Adipocyte (in vitro differentiated cells): ENCODE results near the gene HOXB7.

ENCODE experiments used
- DNase-seq: peaks from one replicate; pipeline ENCODE4 v3.0.0-alpha.2; 2015; ENCODE audit warnings: low read depth
- H3K27me3 ChIP-seq: replicated peaks from 2 replicates; pipeline ENCODE4 v1.7.0; 2013; ENCODE audit warnings: mild to moderate bottlenecking, low read length, moderate library complexity; ENCODE audit not compliant: control insufficient read depth, insufficient read depth
- H3K36me3 ChIP-seq: 2 replicates; pipeline ENCODE4 v1.7.0; 2013; ENCODE audit warnings: low read length, mild to moderate bottlenecking, moderate library complexity; ENCODE audit not compliant: control insufficient read depth, insufficient read depth, severe bottlenecking
- H3K4me1 ChIP-seq: 2 replicates; pipeline ENCODE4 v1.7.0; 2013; ENCODE audit warnings: mild to moderate bottlenecking, low read length, moderate library complexity; ENCODE audit not compliant: control insufficient read depth, insufficient read depth
- H3K4me3 ChIP-seq: 2 replicates; pipeline ENCODE4 v1.7.0; 2013; ENCODE audit warnings: mild to moderate bottlenecking, low read length, moderate library complexity
- H3K9ac ChIP-seq: 2 replicates; pipeline ENCODE4 v1.7.0; 2013; ENCODE audit warnings: mild to moderate bottlenecking, low read length, moderate library complexity
- H3K9me3 ChIP-seq: 2 replicates; pipeline ENCODE4 v1.7.0; 2013; ENCODE audit warnings: mild to moderate bottlenecking, low read length, moderate library complexity; ENCODE audit not compliant: control insufficient read depth

The HOXB7 gene

GRCh38 chr17:48595278-48595999, 15.4 kb downstream of the HOXB7 start:
- Histone ChIP-seq H3K9ac (peak overlapping the region; percentile 75), H3K27me3 (no peaks in the 10 kb centered on the region), H3K36me3 (peaks cover 20% of the 10 kb centered on the region), H3K4me3 (peak overlapping the region; percentile 89), H3K9me3 (no peaks in the 10 kb centered on the region), H3K4me1 (peaks cover 35% of the 10 kb centered on the region)
- no peak for DNase-seq

DNA sequence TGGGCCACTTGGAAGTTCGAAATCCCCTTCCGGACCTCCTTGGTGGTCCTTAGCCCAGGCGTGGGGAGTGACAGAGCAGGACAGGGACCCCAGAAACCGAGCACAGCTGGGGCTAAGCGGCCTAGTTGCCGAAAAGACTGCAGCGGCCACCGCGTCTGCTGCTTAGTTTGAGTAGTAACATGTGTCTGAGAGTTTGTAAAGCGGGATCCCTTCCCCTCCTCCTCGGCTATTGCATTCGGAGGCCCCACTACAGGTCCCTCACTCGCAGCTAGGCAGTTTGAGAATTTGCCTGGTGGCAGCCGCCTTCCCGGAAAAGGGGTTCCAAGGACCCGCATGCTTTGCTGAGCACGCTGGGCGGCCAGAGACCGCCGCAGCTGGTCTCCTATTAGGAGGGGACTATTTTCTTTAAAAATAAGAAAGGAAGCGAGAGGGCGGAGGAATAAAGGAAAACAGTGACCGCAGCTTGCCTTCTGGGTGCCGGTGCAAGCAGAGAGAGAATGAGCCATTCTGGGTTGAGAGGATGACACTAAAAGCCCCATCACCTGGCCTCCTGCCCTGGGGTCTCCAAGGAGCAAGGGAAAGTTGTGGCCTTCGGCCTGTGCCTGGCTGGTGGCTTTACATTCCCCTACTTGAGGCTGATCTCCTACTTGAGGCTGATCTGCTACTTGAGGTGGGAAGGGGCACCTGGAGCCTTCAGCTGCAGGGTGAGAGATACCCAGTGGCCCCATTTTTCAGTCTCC, 16.1 kb downstream of the HOXB7 start:
- no peaks in the 10 kb centered on the region for H3K27me3 ChIP-seq
- peak overlapping the region; percentile 75 for H3K9ac ChIP-seq
- no peak for DNase-seq
- H3K4me3 ChIP-seq, result peak overlapping the region; percentile 52
- H3K9me3 ChIP-seq, result no peaks in the 10 kb centered on the region
- peaks cover 35% of the 10 kb centered on the region for H3K4me1 ChIP-seq
- peaks cover 22% of the 10 kb centered on the region for H3K36me3 ChIP-seq

DNA sequence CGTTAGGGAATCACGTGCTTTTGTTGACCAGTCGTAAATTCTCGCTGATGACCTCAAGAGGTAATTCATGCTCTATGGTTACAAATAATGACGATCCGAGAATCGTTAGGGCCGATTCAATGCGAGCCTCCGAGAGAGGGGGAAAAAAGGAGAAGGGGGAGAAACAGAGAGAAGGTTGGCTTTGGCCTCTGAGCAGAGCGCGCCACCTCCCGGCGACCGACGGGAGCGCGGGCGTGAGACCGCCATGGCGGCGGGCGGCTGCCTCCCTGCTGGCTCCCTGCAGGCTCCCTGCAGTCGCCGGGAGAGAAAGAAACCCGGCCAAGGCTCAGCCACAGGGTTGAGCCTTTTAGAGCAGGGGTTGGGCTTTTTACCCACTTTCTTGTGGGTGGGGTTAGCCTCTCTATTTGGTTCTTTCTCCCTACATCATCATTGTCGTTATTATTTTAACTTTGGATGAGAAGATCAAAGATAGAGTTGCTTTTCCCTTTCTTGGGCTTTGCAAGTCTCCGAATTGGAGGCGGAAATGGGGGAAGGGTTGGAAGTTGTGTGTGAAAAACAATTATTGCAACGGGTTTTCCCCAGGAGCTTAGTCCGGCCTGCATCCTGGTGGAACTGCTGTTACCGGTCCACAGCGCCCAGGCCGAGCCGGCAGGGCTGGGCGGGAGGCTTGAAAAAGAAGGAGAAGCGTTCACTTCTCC, 16.8 kb downstream of the HOXB7 start:
- peaks cover 22% of the 10 kb centered on the region for H3K36me3 ChIP-seq
- no peaks in the 10 kb centered on the region for H3K9me3 ChIP-seq
- H3K27me3 ChIP-seq, result no peaks in the 10 kb centered on the region
- peak overlapping the region; percentile 52 for H3K4me3 ChIP-seq
- peak overlapping the region; percentile 75 for H3K9ac ChIP-seq
- peak; percentile 71 for DNase-seq
- peaks cover 32% of the 10 kb centered on the region for H3K4me1 ChIP-seq

DNA sequence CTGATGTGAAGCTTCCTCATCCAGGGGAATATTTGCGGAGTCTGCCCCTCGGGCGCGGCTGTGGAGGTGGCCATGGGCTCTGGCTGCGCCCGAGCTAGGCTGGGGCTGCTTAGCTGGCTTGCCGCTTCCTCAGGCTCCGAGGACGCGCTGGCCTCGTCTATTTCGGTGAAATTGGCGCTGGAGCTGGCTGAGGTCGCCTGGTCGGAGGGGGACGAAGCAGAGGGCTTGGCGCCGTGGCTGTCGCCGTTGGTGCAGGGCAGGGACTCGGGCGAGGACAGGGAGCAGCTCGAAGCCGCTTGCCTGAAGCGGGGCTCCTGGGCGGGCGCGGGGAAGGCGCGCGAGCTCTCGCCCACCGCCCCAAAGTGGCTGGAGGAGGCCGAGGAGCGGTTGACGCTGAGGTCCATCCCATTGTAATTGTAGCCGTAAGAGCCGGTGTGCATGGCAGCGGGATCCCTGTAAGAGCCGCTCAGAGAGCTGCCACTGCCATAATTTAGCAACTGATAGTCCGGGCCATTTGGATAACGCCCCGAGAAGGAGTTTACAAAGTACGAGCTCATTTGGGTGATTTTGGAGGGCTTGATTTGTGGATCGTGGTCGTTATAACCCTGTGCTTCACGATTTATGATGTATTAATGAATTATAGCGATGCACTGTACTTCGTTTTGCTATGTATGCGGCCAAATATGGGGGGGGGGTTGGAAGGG, 17.5 kb downstream of the HOXB7 start, which contains the start of gene HOXB5:
Gene HOXB5 (minus strand): TSS at position 654 of the 704 bp plus-strand sequence. CDS start 97 bp downstream, at position 557.
- Histone ChIP-seq H3K9ac (peak within 1 kb of the TSS; percentile 86), H3K4me1 (peaks cover 28% of the 10 kb centered on the region), H3K27me3 (no peaks in the 10 kb centered on the region), H3K4me3 (peak within 1 kb of the TSS; percentile 78), H3K36me3 (peaks cover 22% of the 10 kb centered on the region), H3K9me3 (no peaks in the 10 kb centered on the region)
- no peak for DNase-seq

DNA sequence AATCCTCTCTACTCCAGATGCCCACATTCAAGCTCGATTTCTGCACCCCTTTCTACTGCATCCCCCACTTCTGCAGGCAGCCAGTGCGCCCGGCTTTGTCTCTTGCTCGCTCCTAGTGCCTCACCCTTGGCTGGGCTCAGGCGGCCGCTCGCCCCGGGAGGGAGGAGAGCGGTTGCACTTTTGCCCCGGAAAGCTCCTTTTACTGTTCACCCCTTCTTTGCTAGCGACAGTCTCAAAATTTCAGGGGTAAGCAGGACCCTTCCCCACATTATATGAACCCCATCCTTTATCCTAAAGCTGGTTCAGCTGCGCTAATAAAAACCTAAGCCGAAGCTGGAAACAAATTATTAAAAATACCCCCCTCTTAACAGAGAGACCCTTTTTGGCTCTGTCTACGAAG, 18.2 kb downstream of the HOXB7 start:
- peak overlapping the region; percentile 78 for H3K4me3 ChIP-seq
- peaks cover 22% of the 10 kb centered on the region for H3K36me3 ChIP-seq

GRCh38 chr17:48592057-48592514, 18.7 kb downstream of the HOXB7 start:
- Histone ChIP-seq H3K4me1 (peaks cover 37% of the 10 kb centered on the region), H3K9me3 (no peaks in the 10 kb centered on the region), H3K36me3 (peaks cover 22% of the 10 kb centered on the region), H3K4me3 (peak overlapping the region; percentile 9), H3K27me3 (no peaks in the 10 kb centered on the region), H3K9ac (peak overlapping the region; percentile 86)
- DNase-seq, result no peak

More for the DNA sequence above, 18.2 kb downstream of the HOXB7 start:
- Histone ChIP-seq H3K9ac (peak overlapping the region; percentile 86), H3K4me1 (peaks cover 34% of the 10 kb centered on the region), H3K9me3 (no peaks in the 10 kb centered on the region), H3K27me3 (no peaks in the 10 kb centered on the region)
- DNase-seq, result no peak

DNA sequence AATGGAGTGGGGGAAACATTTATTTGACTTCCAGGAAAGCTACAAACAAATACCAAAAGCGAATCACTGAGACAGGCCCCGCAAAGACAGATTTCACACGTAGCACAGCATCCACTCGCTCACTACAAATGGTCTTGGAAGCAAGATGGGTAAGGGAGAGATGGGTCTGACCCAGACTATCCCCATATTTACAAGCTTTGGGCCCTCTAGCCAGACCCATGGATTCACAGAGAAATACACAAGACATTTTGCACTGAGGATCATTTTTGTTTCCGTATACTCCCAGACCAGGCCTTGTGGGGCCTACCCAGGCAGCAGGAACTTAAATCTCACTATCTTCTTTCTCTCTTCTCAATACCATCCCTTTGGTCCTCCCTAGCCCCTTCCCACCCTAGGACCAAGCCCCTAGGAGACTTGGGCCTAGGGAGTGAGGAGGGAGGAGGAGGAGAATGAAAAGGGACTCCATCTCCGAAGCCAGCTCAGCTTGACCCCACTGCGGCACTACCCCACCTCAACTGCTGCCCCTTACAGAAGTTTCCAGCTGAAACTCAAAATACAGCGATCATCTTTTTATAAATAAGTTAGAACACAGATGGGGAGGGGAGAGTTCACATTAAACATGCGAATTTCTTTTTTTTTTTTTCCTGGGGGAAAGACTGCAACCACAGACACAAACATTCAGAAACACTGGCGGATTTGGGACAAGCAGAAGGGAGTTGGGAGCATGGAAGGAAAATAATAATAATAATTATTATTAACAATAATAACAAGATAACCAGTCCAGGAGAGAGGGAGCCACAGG, 19.4 kb downstream of the HOXB7 start:
- peak overlapping the region; percentile 37 for H3K9ac ChIP-seq
- H3K36me3 ChIP-seq, result peaks cover 22% of the 10 kb centered on the region
- no peaks in the 10 kb centered on the region for H3K9me3 ChIP-seq
- DNase-seq, result no peak
- H3K4me3 ChIP-seq, result no peak overlapping the region
- H3K4me1 ChIP-seq, result peaks cover 37% of the 10 kb centered on the region
- H3K27me3 ChIP-seq, result no peaks in the 10 kb centered on the region

- Histone ChIP-seq H3K9ac (peak overlapping the region; percentile 63), H3K9me3 (no peaks in the 10 kb centered on the region), H3K36me3 (peaks cover 14% of the 10 kb centered on the region), H3K4me3 (no peak overlapping the region), H3K4me1 (peaks cover 38% of the 10 kb centered on the region), H3K27me3 (no peaks in the 10 kb centered on the region)
- DNase-seq, result no peak
Measured at GRCh38 chr17:48590607-48591161, 20.1 kb downstream of the HOXB7 start.

DNA sequence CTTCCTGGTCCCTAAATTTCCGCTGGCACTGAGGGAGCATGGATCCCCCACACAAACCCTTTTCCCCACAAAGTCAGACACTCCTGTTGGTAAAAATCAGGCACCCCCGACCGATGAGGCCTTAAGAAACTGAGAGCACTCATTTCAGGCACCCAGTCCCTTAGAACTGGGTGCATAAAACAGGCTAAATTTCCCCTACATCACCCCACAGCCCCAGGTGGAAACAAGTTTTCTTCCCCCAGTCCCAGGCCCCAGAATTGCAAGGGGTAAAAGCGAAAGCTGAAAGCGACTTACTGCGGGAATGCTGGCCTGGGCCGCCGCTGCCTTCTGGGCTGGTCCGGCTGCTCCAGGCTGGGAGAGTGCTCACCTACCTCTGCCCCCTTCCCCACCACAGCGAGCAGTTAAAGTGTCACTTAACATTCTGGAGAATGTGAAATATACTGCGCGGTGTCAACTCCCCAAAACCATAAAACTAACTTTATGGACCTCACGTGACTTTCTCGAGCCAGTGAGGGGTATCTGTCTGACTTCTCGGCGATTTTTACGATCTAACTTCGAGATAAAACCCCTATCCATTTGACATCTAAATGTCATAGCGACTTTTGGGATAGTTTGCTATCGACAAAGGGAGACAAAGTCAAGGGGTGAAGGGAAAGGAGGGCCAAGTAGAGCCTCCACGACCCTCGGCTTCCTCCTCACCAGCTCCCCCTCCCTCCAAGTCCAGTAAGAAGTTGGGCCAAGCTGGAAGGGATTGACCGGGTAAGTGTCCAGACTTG, 20.8 kb downstream of the HOXB7 start, which contains the start of gene HOXB3:
Gene HOXB3 (minus strand): TSS at position 411 of the 776 bp plus-strand sequence. CDS start 37,767 bp downstream, outside the sequence.
- H3K9ac ChIP-seq, result peak within 1 kb of the TSS; percentile 63
- H3K36me3 ChIP-seq, result peaks cover 7% of the 10 kb centered on the region
- no peaks in the 10 kb centered on the region for H3K27me3 ChIP-seq
- DNase-seq, result no peak
- peaks cover 37% of the 10 kb centered on the region for H3K4me1 ChIP-seq
- no peak within 1 kb of the TSS for H3K4me3 ChIP-seq
- no peaks in the 10 kb centered on the region for H3K9me3 ChIP-seq
